IPS DF 4.7 (cell line): Measurements from ENCODE around the gene CRTC3.
"Not testable (repeated sequence)": the region's sequence is repeated elsewhere in the genome, so short reads cannot be mapped to it uniquely, and the experiment has no call there.

ENCODE experiments used
- DNase-seq: peaks from one replicate; pipeline ENCODE4 v3.0.0-alpha.2; 2013; ENCODE audit warnings: low spot score; ENCODE audit errors: extremely low read depth

Gene CRTC3

GRCh38 chr15:90619939-90620338 is 90.2 kb downstream of the CRTC3 start:
- no peak for DNase-seq

GRCh38 chr15:90620379-90621067 is 90.8 kb downstream of the CRTC3 start:
- DNase-seq, result no peak

- DNase-seq, result no peak
Measured at GRCh38 chr15:90623854-90624253, 94.1 kb downstream of the CRTC3 start.

- no peak for DNase-seq
Measured at GRCh38 chr15:90624278-90624981, 94.7 kb downstream of the CRTC3 start.

- DNase-seq, result no peak
Measured at GRCh38 chr15:90625037-90625436, 95.3 kb downstream of the CRTC3 start.

- no peak for DNase-seq
Measured at GRCh38 chr15:90629217-90629616, 99.5 kb downstream of the CRTC3 start.

GRCh38 chr15:90633360-90633759 is 103.6 kb downstream of the CRTC3 start:
- no peak for DNase-seq

GRCh38 chr15:90636993-90637392 is 107.3 kb downstream of the CRTC3 start:
- DNase-seq, result not testable (repeated sequence)

GRCh38 chr15:90637693-90638092 is 108.0 kb downstream of the CRTC3 start:
- DNase-seq, result no peak

GRCh38 chr15:90638201-90638691 is 108.5 kb downstream of the CRTC3 start:
- DNase-seq, result no peak

GRCh38 chr15:90638963-90639362 is 109.2 kb downstream of the CRTC3 start:
- no peak for DNase-seq

GRCh38 chr15:90640862-90641261 is 111.1 kb downstream of the CRTC3 start:
- DNase-seq, result no peak

GRCh38 chr15:90641581-90642463 is 112.1 kb downstream of the CRTC3 start:
- DNase-seq, result no peak

- no peak for DNase-seq
Measured at GRCh38 chr15:90642464-90643300, 113.0 kb downstream of the CRTC3 start.

- no peak for DNase-seq
Measured at GRCh38 chr15:90643301-90643632, 113.5 kb downstream of the CRTC3 start.

GRCh38 chr15:90644526-90644925 is 114.8 kb downstream of the CRTC3 start:
- DNase-seq, result no peak

- no peak for DNase-seq
Measured at GRCh38 chr15:90644952-90645725, 115.4 kb downstream of the CRTC3 start.

GRCh38 chr15:90645873-90646575 is 116.3 kb downstream of the CRTC3 start:
- no peak for DNase-seq

GRCh38 chr15:90646662-90647305 is 117.1 kb downstream of the CRTC3 start:
- DNase-seq, result no peak
